Ovary (tissue), 3 donors: Measurements from ENCODE around the gene TSPAN32.

Experiments used
- CTCF ChIP-seq, 3 donors: fragments of 450-650 bp in 2 of 3; fragments of 200-600 bp in 1 of 3; IDR thresholded peaks; one replicate each; pipeline versions ENCODE4 v1.5.1 to v1.8.0; 2016 to 2022; ENCODE audit warnings: antibody characterized with exemption in 3 of 3, mild to moderate bottlenecking in 1 of 3
- EP300 ChIP-seq: sonication (generic); formaldehyde crosslinking; IDR thresholded peaks from one replicate; pipeline ENCODE4 v1.6.1; 2017; ENCODE audit warnings: antibody characterized with exemption
- POLR2A ChIP-seq: fragments of 450-650 bp; IDR thresholded peaks from one replicate; pipeline ENCODE4 v1.6.1; 2017; ENCODE audit warnings: antibody characterized with exemption, mild to moderate bottlenecking, moderate library complexity
- donor health status: DM: no; HTN: no; CAD: no.

GRCh38 chr11:2263071-2263565 is 38.7 kb upstream of the TSPAN32 start:
- no peak for TF ChIP-seq POLR2A
- no peak for TF ChIP-seq EP300
- TF ChIP-seq CTCF (IDR thresholded peaks at IDR 0.05): no peak
